HG03469 (cell line): ENCODE results near the gene ARHGAP33.
"Not testable (repeated sequence)": the region's sequence is repeated elsewhere in the genome, so short reads cannot be mapped to it uniquely, and the experiment has no call there.

ENCODE experiments used
- ATAC-seq: cut with Tn5 transposase; IDR thresholded peaks from one replicate; pipeline ENCODE4 v1.9.1; 2021; ENCODE audit warnings: mild to moderate bottlenecking, moderate library complexity, moderate number of reproducible peaks; ENCODE audit not compliant: unreplicated experiment

ARHGAP33 gene

GRCh38 chr19:35822579-35822978 is 47.2 kb downstream of the ARHGAP33 start:
- ATAC-seq = no peak

GRCh38 chr19:35824150-35824549 is 48.8 kb downstream of the ARHGAP33 start:
- ATAC-seq = no peak

GRCh38 chr19:35828692-35829301 is 53.4 kb downstream of the ARHGAP33 start:
- ATAC-seq = no peak

- ATAC-seq = no peak
These were observed 55.6 kb downstream of the ARHGAP33 start for GRCh38 chr19:35830986-35831385.

GRCh38 chr19:35832054-35832453 is 56.7 kb downstream of the ARHGAP33 start:
- no peak for ATAC-seq

GRCh38 chr19:35833972-35834371 is 58.6 kb downstream of the ARHGAP33 start:
- ATAC-seq = no peak

- ATAC-seq = not testable (repeated sequence)
These were observed 60.7 kb downstream of the ARHGAP33 start for GRCh38 chr19:35836096-35836495.
